Ramos (cell line): ENCODE results near the gene RHOU.

Source experiments
- in situ Hi-C: fragments of 300-500 bp; cut with MboI; formaldehyde crosslinking; loops from one replicate; pipeline ENCODE4 v1.14.3; 2022; ENCODE audit warnings: low sequenced_read_pairs; ENCODE audit not compliant: unreplicated experiment

RHOU gene

DNA sequence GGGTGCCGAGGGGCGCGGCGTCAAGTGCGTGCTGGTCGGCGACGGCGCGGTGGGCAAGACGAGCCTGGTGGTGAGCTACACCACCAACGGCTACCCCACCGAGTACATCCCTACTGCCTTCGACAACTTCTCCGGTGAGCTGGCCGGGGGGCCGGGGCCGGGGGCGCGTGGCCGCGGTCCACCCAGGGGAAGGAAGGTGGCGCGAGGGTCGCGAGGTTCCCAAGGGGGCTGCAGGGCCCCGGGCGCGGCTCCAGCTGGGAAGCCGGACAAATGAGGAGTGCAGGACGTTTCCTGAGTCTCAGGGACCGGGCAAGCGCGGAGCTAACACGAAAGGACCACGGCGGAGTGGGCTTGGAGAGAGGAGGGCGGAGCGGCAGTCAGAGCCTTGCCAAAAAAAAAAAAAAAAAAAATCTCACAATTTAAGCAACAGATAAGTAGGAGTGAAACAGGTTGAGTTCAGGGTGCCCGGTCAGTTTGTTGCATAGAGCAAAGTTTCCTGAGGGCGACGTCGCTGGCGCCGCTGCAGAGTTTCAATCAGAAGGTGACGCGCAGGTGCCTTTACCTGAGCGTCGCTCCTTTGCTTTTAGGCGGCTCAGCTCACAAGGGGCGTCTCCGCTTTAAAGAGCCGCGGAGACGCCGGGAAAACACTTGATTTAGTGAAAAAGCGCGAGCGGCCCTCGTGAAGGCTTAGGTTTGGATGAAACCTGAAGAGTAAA is 750 bp downstream of the RHOU start:
- in situ Hi-C loops: no loop called here

DNA sequence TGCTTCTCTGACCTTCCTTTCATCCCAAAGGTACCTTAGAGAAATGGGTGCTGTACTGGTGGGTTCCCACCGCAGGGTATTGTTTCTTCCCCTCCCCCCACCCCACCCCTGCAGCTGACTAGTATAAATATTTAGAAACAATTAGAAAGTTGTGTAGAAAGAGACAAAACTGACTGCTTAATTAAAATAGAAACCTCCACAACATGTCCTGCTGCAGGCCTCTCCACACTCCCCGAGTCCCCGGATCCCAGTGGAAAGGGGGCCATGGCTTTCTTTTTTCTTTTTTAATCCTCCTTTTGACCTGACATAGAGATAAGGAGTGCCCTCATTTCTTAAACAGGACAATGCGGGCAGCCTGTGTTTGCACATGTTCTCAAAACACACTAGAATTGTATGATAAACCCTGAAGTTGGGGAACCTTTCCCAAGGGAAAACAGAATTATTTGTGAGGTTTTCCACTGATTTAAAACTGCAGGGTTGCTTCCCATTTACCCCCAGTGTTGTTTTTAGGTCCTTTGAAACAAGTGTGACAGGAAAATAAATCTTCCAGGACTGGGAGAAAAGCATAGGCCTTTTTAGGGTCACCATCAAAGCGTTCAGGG is 1.7 kb downstream of the RHOU start:
- in situ Hi-C loops: no loop called here

DNA sequence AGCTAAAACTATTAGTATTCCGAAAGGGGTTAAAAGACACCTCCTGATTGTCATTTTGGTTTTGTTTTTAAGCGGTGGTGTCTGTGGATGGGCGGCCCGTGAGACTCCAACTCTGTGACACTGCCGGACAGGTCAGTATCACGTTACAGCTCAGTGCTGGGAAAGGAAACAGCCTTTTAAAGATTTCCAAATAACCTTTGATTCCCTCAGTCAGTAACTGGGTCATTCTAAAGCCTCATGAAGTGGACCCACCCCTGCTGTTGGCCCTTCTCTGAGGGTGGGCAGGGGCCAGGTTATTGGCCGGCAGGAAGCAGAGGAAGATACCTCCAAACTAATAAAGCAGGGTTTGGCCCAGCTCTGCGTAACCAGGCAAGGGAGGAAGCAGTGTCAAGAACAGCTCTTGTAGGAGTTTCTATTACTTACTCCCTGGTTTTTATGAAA is 2.3 kb downstream of the RHOU start:
- in situ Hi-C loops: no loop called here

DNA sequence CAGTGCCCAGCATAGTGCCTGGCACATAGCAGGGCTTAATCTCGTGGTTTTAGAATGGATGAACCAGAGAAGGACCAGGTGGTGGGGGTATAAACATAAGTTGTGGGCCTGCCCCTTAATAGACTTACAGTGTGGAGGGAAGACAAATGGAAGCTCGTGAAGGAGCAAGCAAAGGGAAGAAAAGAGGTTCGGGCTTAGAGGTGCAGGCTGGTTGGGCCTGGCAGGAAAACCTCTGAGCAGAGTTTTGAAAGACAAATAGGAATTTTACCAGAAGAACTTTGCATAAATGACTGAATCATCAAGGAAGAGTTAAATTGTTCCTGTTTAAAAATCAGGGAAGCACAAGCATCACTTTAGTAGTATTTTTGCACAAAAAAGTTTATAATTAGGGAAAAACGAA is 4.5 kb downstream of the RHOU start:
- in situ Hi-C loops: no loop called here

DNA sequence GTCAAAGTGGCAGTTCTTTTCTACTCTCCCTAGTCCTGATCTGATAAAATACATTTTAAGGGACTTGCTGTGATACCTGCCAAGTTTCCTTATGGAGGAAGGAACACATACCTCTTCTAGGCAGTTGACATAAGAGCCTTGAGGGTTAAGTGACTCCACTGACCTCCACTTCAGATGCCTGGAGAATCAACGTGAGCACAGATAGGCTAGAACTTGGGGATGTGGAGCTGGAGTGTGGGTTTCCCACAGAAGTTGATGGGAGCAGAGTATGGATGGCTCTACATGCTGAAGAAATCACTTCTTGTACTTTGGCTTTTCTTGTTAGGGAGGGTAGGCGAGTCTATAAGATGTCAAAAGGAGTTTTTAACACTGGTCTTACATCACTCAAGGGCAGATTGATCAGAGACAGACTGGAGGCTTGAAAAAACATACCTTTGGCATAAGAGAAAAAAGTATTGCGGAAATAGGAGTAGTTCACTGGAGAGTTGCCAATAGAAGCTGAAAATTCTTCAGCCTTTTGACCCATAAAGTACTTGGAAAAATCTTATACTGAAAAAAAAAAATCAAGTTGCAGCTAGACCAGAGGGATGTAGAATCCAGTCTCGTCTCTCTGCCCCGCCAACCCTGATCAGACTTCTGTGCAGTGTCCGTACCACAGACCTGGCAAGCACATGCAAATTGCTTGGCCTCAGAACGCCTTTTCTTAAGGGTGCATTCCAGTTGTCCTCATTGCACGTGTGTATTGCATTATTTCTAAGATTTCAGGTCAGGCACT is 5.5 kb downstream of the RHOU start:
- in situ Hi-C loops: no loop called here

DNA sequence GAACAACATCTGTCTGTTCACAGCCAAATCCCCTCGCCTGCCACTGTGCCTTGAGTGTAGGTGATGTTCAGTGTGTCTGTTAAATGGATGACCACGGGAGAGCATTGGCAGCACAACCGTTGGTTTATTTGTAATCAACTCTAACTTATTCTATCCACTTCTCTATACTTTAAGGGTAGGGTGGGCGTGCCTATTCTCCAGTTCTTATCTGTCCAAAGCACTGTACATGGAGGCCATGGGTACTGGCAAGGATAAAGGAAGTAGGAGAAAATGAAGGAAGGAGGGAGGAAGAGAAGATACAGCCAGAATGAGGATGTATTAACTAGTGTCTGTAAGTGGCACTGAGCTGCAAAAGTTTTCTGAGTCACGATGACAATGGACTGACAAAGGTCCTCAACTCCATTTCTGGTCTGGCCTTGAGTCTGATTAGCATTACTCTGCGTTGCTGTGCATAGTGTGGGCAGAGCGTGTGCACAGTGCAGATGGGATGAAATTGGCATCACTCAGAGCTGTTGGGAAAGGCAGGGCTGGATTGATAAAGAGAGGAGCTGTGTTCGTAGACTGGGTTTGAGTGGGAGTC is 7.1 kb downstream of the RHOU start:
- in situ Hi-C loops: no loop called here

DNA sequence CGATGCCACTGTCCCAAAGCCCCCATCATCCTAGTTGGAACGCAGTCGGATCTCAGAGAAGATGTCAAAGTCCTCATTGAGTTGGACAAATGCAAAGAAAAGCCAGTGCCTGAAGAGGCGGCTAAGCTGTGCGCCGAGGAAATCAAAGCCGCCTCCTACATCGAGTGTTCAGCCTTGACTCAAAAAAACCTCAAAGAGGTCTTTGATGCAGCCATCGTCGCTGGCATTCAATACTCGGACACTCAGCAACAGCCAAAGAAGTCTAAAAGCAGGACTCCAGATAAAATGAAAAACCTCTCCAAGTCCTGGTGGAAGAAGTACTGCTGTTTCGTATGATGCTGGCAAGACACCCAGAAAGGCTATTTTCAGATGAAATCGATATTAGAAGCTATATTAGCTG is 8.1 kb downstream of the RHOU start:
- in situ Hi-C loops: no loop called here

DNA sequence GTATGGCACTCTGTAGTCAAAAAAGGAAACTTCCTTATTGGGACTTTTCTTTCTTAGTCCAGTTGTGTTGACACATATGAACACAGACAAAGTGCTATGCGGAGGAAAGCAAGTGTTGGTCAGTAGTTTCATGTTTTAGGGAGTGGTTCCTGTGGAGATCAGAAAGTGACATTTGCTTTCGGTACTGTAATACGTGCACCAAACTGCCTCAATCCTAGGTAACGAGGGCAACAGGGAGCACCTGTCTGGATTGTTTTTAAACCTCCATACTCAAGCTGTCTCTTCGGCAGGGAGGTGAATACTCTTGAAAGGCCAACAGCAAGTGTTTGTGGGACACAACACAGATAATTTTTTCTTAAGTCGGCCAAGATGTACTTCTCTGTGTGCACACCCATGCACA is 9.1 kb downstream of the RHOU start:
- in situ Hi-C loops: no loop called here

DNA sequence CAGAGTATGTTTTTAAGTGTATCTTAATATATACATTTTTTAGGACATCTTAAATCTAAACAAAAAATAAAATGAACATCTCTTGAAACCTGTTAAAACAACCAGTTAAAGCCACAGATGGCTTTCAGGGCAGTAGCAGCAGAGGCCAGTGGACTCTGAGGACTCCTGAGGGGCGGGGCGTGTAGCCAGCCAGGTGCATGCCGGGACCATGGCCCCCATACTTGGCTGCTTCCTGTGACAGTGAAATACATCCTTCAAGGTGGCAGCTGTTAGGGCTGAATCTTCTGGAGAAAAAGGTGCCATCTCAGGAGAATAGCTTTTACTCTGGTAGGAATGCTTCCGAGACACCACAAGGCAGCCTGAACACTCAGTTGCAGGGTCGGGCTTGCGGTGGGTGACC is 9.6 kb downstream of the RHOU start:
- in situ Hi-C loops: no loop called here

DNA sequence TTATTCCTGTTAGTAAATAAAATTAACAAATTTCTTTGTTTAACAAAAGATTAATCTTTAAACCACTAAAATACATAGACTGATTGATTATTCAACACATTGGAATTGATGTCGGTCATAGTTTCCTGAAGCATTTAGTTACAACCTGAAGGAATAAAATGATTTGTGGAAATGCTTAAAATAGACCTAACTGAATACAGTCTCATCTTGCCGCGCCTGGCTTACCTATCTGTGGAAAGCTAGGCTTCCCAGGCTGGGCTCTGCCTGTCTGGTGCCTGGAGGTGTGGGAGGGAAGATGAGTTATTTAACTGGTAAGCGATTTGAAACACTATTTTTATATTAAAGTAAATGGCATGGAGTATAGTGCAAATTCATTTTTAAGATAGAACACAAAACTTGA is 10.2 kb downstream of the RHOU start:
- in situ Hi-C loops: no loop called here

DNA sequence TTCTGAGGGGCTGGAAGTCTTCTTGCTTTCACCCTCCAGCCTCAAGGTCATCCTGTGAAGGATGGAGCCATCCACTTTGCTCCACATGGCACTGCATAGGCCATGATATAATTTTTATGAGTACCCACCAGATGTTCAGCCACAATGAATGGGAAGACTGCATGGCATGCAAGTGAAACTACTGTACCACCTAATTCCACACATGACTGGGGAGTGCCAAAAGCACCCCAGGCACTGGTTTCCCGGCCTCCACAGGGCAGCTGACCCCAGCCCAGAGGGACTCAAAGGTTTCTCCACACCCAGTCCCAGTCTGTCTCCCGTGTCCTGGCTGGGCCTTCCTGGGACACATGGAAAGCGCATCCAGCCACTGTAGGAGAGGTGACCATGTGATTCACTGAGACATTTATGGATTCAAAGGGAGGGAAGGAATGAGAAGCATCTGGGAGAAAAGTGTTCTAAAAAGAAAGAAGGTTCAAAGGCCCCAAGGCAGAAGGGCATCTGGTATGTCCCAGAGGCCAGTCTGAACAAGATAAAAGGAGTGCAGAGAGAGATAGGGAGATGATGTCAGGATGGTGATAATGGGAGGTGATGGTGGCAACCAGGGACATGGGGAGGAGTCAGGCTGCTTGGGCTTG is 12.1 kb downstream of the RHOU start:
- in situ Hi-C loops: no loop called here

DNA sequence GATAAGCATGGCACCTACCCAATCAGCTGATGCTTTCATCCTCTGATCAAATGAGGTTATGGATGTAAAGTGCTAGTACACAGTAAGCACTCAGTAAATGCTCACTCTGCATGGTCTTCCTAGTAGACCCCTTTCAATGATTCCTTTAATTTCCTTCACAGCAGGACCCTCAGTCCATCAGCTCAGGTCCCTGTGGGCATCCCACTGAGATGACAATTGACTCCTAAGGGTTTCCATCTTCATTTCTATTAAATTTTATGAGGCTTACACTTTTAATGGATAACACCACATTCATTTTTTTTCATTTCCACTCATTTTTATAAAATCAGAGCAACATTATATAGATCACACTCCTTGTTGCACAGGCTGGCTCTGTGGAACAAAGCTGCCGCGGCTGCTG is 12.8 kb downstream of the RHOU start:
- in situ Hi-C loops: no loop called here

DNA sequence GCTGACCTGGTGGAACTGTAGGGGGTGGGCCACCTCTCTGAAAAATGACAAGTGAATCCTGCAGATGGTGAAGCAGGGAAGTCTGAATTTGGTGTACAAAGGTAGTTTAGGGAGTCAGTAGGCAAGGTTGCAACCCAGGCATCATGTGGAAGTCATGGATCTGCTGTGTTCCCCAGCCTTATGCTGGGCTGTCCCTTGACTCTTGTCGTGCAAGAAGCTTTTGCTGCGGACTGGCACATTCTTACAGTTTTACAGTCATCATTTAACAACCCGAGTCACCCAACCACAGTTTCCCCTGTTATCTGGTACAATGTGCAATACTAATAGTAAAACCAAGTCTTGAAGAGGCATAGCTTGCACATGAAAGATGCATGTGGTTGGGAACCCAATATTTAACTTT is 13.2 kb downstream of the RHOU start:
- in situ Hi-C loops: no loop called here

DNA sequence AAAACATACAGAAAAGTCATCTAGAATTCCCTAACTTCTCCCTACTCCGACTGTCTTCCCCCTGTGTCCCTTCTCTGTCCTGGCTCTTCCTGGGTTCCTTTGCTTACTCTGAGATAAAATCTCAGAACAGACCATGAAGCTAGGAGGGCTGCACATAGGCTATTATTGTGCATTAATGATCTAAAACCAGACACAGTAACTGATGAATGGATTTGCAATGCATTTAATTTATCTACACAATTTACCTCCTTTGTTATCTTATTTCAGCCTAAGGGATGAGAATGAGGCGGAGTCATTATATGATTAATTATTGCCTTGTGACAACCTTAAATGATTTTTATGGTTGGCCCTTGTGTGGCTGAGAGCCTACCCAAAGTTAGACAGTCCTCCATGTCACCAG is 14.5 kb downstream of the RHOU start:
- in situ Hi-C loops: no loop called here

DNA sequence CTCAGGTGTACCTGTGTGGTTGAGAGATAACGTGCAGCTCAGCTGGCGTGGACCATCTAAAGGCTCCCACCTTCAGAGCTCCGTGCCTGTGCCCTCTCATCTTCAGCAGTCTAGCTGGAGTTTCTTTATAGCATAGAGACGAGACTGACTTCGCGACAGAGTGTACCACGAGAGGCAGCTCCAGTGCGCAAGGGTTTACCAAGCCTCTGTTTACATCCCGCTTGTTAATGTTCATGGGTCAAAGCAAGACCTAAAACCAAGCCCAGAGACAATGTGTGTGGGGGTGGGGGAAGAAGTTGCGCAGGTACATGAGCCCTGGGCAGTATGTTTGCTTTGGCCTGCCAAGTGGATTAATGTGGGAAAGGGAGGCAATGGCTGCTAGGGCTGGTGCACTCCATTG is 15.6 kb downstream of the RHOU start:
- in situ Hi-C loops: no loop called here

DNA sequence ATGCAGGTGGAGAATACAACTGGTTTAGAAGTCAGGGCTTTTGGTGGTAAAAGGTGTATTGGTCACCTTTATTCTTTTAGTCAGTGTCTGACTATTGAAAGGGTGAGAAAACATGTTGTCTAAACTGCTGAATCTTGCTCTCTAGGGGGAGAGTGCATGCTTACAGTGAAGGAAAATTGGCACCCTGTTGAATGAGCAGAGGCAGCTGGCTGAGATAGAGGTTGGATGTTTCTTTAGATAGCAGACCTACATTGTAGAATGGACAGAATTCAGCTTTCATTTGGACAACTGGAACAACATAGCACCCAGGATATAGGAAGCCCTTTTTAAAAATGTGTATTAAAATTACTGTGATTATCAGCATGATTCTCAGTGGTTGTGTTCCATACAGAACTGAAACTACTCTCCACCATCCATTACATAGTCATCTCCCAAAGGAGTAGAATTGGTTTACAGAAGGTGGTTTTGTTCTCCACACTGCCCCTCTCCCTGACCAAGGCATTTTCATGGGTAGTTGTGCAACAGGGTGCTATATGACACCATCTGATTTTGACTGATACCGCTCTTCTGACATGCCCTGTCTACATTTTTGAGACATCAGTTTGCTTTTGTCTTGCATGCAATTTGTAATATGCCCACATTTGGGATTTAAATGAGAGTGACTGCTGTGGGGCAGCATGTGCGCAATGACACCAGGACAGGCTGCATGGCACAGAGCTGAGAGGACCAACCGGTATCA is 16.2 kb downstream of the RHOU start:
- in situ Hi-C loops: no loop called here

DNA sequence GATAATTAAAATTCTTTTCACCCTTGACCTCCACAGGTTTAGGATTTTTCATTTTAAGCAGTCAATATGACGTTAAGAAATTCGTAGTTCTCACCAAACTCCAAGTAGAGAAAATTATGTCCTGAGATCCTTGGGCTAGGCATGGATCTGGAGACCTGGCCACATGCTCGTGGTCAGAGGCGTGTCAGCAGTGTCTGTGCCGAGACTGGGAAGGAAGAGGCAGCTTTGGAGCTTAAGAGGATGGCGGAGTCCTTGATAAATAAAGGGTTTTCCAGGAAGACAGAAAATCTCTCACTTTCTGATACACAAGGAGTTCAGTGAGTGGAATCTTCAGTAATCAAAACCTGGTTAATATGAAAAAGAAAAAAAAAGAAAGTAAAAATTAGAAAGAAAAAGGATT is 17.0 kb downstream of the RHOU start:
- in situ Hi-C loops: no loop called here

DNA sequence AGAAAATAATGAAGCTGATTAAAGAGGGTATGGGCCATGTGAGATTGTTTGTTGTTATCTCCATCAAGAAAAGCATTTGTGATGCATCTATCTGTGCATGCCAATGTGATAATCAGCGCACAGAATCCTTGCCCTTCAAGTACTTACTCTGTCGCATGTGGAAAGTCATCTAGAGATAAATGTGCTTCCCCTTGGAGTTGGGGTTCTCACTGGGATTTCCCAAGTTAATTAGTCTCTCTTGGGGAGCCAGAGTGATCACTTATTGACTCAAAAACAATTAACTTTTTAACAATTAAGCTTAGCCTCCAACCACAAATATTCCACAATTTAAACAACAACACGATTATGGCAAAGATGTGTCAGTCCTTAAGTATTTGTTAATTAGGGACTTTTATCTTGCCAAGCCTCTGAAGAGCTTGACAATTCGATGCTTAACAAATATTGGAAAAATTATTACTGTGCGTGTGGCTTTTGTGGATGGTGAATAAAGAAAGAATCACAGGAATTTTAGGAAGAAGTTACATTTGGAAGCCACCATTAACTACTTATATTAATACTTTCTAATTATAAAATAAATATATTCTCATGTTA is 17.5 kb downstream of the RHOU start:
- in situ Hi-C loops: no loop called here

DNA sequence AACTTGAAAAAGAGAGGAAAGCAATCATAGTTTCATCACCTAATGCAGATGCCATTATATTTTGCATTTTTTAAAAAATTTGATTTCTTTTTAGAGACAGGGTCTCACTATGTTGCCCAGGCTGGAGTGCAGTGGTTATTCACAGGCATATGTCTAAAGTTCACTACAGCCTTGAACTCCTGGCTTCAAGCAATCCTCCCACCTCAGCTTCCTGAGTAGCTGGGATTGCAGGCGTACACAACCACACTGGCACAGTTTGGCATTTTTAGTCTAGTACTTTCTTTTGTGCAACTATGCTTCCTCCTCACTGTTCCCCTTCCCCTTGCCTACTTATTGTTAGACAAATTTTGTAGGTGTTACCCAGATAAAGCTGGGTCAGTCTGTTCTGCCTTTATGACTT is 18.0 kb downstream of the RHOU start:
- in situ Hi-C loops: no loop called here
